CD14-positive monocyte (primary cell): ENCODE data around the gene SCN2B. TPM values are rescaled to one million over a fixed set of nuclear protein-coding genes. Genes with fewer than 3 reads are reported as not detected.

ENCODE experiments used
- DNase-seq, 3 donors: peaks; one replicate each; pipeline ENCODE4 v3.0.0-alpha.2; 2011 to 2022
- H2AFZ ChIP-seq: 2 replicates; pipeline ENCODE4 v1.6.0; 2012; ENCODE audit warnings: mild to moderate bottlenecking, low read depth, low read length, inconsistent platforms; ENCODE audit not compliant: insufficient read depth, poor library complexity, severe bottlenecking
- H3K27ac ChIP-seq, 2 donors: 1 replicate in 1 of 2; 2 replicates in 1 of 2; pipeline ENCODE4 v1.5.1; 2012 to 2013; ENCODE audit warnings: low read length in 2 of 2, control low read depth in 1 of 2, inconsistent platforms in 1 of 2, low read depth in 1 of 2, mild to moderate bottlenecking in 1 of 2
- H3K27me3 ChIP-seq, 2 donors: one replicate each; pipeline versions ENCODE4 v1.6.0 to v1.6.1; 2011 to 2013; ENCODE audit warnings: low read length in 2 of 2; ENCODE audit not compliant: control insufficient read depth in 2 of 2, insufficient read depth in 2 of 2
- H3K36me3 ChIP-seq, 2 donors: replicated peaks in 1 of 2; 1 replicate in 1 of 2; 2 replicates in 1 of 2; pipeline versions ENCODE4 v1.5.1 to v1.6.1; 2012 to 2013; ENCODE audit warnings: low read length in 2 of 2, control low read depth in 1 of 2, inconsistent platforms in 1 of 2, mild to moderate bottlenecking in 1 of 2; ENCODE audit not compliant: insufficient read depth in 2 of 2, control insufficient read depth in 1 of 2
- H3K4me1 ChIP-seq, 2 donors: 1 replicate in 1 of 2; 2 replicates in 1 of 2; pipeline versions ENCODE4 v1.5.1 to v1.6.1; 2012 to 2013; ENCODE audit warnings: low read length in 2 of 2, control low read depth in 1 of 2, inconsistent platforms in 1 of 2, mild to moderate bottlenecking in 1 of 2, moderate library complexity in 1 of 2; ENCODE audit not compliant: insufficient read depth in 2 of 2, control insufficient read depth in 1 of 2
- H3K4me2 ChIP-seq: replicated peaks from 2 replicates; pipeline ENCODE3; 2012; ENCODE audit warnings: low read length, moderate library complexity, mild to moderate bottlenecking; ENCODE audit not compliant: poor library complexity, severe bottlenecking; ENCODE audit errors: extremely low read depth
- H3K4me3 ChIP-seq, 3 experiments: fragments of 200-600 bp in 1 of 3; sonication (generic) in 1 of 3; replicated peaks in 1 of 3; 1 replicate in 2 of 3; 2 replicates in 1 of 3; pipeline ENCODE4 v1.5.1; 2011 to 2013; ENCODE audit warnings: low read length in 3 of 3, mild to moderate bottlenecking in 3 of 3, control low read depth in 2 of 3, low read depth in 2 of 3, inconsistent platforms in 1 of 3, moderate library complexity in 1 of 3
- H3K79me2 ChIP-seq: 2 replicates; pipeline ENCODE4 v1.6.0; 2012; ENCODE audit warnings: mild to moderate bottlenecking, control low read depth, inconsistent platforms, low read length, moderate library complexity; ENCODE audit not compliant: insufficient read depth
- H3K9ac ChIP-seq: 2 replicates; pipeline ENCODE4 v1.6.0; 2017; ENCODE audit warnings: low read length, mild to moderate bottlenecking; ENCODE audit not compliant: insufficient read depth, poor library complexity, severe bottlenecking
- H3K9me3 ChIP-seq, 2 donors: replicated peaks in 1 of 2; 1 replicate in 1 of 2; 2 replicates in 1 of 2; pipeline versions ENCODE4 v1.5.1 to v1.6.1; 2012 to 2013; ENCODE audit warnings: low read length in 2 of 2, control low read depth in 1 of 2; ENCODE audit not compliant: control insufficient read depth in 1 of 2, insufficient read depth in 1 of 2
- H4K20me1 ChIP-seq: 2 replicates; pipeline ENCODE4 v1.6.0; 2012; ENCODE audit warnings: mild to moderate bottlenecking, low read length, control low read depth, moderate library complexity; ENCODE audit not compliant: insufficient read depth
- H3K27ac Mint-ChIP-seq, 7 donors: one replicate each; pipeline ENCODE4 v1.8.0; 2020; ENCODE audit warnings: mild to moderate bottlenecking in 7 of 7, mixed read lengths in 7 of 7, moderate library complexity in 6 of 7, inconsistent platforms in 2 of 7
- H3K27me3 Mint-ChIP-seq, 3 donors: one replicate each; pipeline ENCODE4 v1.8.0; 2021 to 2022; ENCODE audit warnings: low read depth in 3 of 3, mild to moderate bottlenecking in 3 of 3, mixed read lengths in 3 of 3, moderate library complexity in 3 of 3, inconsistent platforms in 1 of 3
- H3K36me3 Mint-ChIP-seq, 2 donors: one replicate each; pipeline ENCODE4 v1.8.0; 2020; ENCODE audit warnings: mixed read lengths in 2 of 2, inconsistent platforms in 1 of 2, mild to moderate bottlenecking in 1 of 2
- H3K4me1 Mint-ChIP-seq: one replicate; pipeline ENCODE4 v1.8.0; 2020; ENCODE audit warnings: mild to moderate bottlenecking, mixed read lengths
- H3K4me3 Mint-ChIP-seq, 2 donors: one replicate each; pipeline ENCODE4 v1.8.0; 2020; ENCODE audit warnings: mild to moderate bottlenecking in 2 of 2, mixed read lengths in 2 of 2, moderate library complexity in 1 of 2
- H3K9me3 Mint-ChIP-seq, 7 donors: one replicate each; pipeline ENCODE4 v1.8.0; 2020 to 2022; ENCODE audit warnings: mixed read lengths in 7 of 7, mild to moderate bottlenecking in 6 of 7, moderate library complexity in 6 of 7, inconsistent platforms in 2 of 7
- CTCF ChIP-seq: fragments of 200-600 bp; IDR thresholded peaks from one replicate; pipeline ENCODE4 v1.8.0; 2022; ENCODE audit warnings: antibody characterized with exemption, mild to moderate bottlenecking
- WGBS: methylation state at CpG from one replicate; pipeline ENCODE4 v1.1.5; 2013; ENCODE audit warnings: missing lambda C conversion rate; ENCODE audit not compliant: insufficient coverage; 5-methylcytosine and 5-hydroxymethylcytosine counted together
- intact Hi-C, 2 donors: fragments of 100-400 bp; cut with micrococcal nuclease; formaldehyde crosslinking; loops; one replicate each; pipeline versions ENCODE4 v1.15.0 to v1.15.1; 2023
- polyA plus RNA-seq, 3 donors: library from polyadenylated mRNA; depleted of rRNA in 1 of 3; unstranded in 2 of 3; stranded (reverse) in 1 of 3; fragments of 300-500 nt in 2 of 3; fragments of >200 nt in 1 of 3; fragmentation: Illumina TruSeq in 2 of 3; gene quantifications; 1 replicate in 2 of 3; 2 replicates in 1 of 3; pipeline ENCODE4 v1.2.3, GENCODE V29; 2012 to 2021

SCN2B gene
- polyA plus RNA-seq, 3 donors: 0.01 TPM; not detected in 2

GRCh38 chr11:118135796-118136165 is 40.7 kb downstream of the SCN2B start:
- no peak overlapping the region for H3K27ac ChIP-seq
- no peak overlapping the region for H3K4me3 ChIP-seq
- H3K4me1 ChIP-seq: peaks cover 0 to 7% of the 10 kb centered on the region in 2 donors
- H2AFZ ChIP-seq: no peak overlapping the region
- WGBS: 100% methylated on average over 4 of the region's 5 CpGs
- no peaks in the 10 kb centered on the region for H4K20me1 ChIP-seq
- Mint-ChIP-seq H3K36me3 (no peaks in the 10 kb centered on the region), H3K4me3 (no peak overlapping the region), H3K9me3 (peaks cover 0 to 2% (median 0%) of the 10 kb centered on the region in 7 donors), H3K27ac (no peak overlapping the region), H3K4me1 (peaks cover 11% of the 10 kb centered on the region), H3K27me3 (peaks cover 3 to 16% (median 13%) of the 10 kb centered on the region in 3 donors)
- no peak overlapping the region for H3K9ac ChIP-seq
- H3K79me2 ChIP-seq: no peaks in the 10 kb centered on the region
- no peak for TF ChIP-seq CTCF
- H3K36me3 ChIP-seq: no peaks in the 10 kb centered on the region
- no peaks in the 10 kb centered on the region for H3K27me3 ChIP-seq
- no peaks in the 10 kb centered on the region for H3K9me3 ChIP-seq
- H3K4me2 ChIP-seq: no peak overlapping the region
- no peak for DNase-seq
- intact Hi-C loops: no loop called here

GRCh38 chr11:118135051-118135795 is 41.2 kb downstream of the SCN2B start:
- Histone ChIP-seq H3K4me2 (no peak overlapping the region), H3K4me3 (no peak overlapping the region), H2AFZ (no peak overlapping the region), H3K9me3 (no peaks in the 10 kb centered on the region), H3K27ac (no peak overlapping the region), H3K4me1 (peaks cover 0 to 11% of the 10 kb centered on the region in 2 donors), H3K36me3 (no peaks in the 10 kb centered on the region), H3K9ac (no peak overlapping the region), H3K79me2 (no peaks in the 10 kb centered on the region), H4K20me1 (no peaks in the 10 kb centered on the region), H3K27me3 (no peaks in the 10 kb centered on the region)
- TF ChIP-seq CTCF: no peak
- Mint-ChIP-seq H3K27me3 (peaks cover 3 to 14% (median 12%) of the 10 kb centered on the region in 3 donors), H3K4me3 (no peak overlapping the region), H3K4me1 (peaks cover 17% of the 10 kb centered on the region), H3K36me3 (no peaks in the 10 kb centered on the region), H3K9me3 (peaks cover 0 to 2% (median 0%) of the 10 kb centered on the region in 7 donors), H3K27ac (no peak overlapping the region)
- WGBS: 88% methylated on average over 3 of the region's 7 CpGs
- intact Hi-C loops: no loop called here
- no peak for DNase-seq
